Stimulated activated CD4-positive, alpha-beta T cell treated with anti-CD3 and anti-CD28 coated beads, TNF-alpha, amount 100 ng/mL, for 24 hours (primary cell): Measurements from ENCODE around the gene FNDC3A.
"Not testable (repeated sequence)": the region's sequence is repeated elsewhere in the genome, so short reads cannot be mapped to it uniquely, and the experiment has no call there.

ENCODE experiments used
- DNase-seq, 3 experiments: peaks; one replicate each; pipeline ENCODE4 v3.0.0-alpha.2; 2020; ENCODE audit warnings: low read depth in 3 of 3

FNDC3A gene

DNA sequence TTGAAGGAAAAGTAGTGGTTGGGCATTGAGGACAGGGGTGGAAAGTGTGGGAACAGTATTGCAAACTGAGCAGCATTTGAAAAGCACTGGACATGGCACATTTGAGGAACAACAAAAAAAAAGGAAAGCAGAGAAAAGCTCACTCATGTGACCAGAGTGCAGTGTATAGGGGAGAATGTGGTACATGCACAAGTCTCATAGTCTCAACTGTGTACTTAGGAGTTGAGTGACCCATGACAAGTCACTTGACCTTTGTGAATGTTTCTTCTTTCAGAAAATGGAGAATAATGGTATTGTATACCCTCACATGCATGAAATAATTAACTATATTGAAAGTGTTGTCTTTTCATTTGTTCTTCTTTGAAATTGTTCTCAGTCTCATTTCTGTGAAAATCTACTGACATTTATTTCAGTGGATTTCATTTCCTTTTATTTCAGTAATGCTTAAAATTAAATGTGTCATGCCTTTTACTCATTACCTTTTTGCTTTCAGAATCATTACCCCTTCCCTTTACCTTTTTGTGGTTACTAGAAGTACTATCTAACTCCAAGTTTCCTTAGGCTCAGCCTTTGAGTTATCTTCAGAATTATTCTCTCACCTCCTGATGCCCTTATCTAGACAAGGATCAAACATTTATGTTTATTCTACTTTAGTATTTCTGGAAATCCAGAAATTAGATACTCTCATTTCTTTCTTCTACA, 165.3 kb downstream of the FNDC3A start:
- DNase-seq, result no peak

DNA sequence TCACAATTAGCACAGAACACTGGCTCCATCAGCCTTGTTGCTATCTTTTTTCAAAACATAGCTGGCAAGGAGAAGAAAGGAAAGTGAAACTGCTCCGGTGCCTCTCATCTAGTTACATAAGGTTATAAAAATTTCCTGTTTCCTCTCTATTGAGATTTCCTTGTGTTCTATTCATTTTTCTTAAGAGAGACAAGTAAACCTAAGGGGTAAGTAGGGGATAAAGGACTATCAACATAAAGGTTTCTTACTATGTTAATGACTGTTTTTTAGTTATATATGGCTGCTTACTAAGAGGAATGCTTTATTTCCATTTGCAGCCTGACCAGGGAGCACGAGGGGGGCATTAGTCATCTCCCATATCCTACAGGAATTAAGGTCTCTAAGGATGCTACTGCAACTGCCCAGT, 171.2 kb downstream of the FNDC3A start:
- DNase-seq, result no peak

DNA sequence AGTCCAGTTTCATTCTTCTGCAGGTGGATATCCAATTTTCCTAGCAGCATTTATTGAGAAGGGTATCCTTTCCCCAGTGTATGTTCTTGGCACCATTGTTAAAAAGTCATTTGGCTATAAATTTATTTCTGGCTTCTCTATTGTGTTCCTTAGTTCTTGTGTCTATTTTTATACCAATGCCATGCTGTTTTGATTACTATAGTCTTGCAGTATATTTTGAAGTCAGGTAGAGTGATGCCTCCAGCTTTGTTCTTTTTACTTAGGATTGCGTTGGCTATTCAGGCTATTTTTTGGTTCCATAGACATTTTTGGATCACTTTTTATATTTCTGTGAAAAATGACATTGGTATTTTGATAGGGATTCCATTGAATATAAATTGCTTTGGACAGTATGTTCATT, 172.7 kb downstream of the FNDC3A start:
- no peak for DNase-seq

DNA sequence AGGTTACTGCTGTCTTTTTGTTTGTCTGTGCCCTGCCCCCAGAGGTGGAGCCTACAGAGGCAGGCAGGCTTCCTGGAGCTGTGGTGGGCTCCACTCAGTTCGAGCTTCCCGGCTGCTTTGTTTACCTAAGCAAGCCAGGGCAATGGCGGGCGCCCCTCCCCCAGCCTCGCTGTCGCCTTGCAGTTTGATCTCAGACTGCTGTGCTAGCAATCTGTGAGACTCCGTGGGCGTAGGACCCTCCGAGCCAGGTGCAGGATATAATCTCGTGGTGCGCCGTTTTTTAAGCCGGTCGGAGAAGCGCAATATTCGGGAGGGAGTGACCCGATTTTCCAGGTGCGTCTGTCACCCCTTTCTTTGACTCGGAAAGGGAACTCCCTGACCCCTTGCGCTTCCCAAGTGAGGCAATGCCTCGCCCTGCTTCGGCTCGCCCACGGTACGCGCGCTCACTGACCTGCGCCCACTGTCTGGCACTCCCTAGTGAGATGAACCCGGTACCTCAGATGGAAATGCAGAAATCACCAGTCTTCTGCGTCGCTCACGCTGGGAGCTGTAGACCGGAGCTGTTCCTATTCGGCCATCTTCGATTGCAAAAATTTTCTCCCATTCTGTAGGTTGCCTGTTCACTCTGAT, 182.4 kb downstream of the FNDC3A start:
- not testable (repeated sequence) for DNase-seq

- DNase-seq, result not testable (repeated sequence)
Observed at GRCh38 chr13:49163162-49163561, 187.4 kb downstream of the FNDC3A start.

GRCh38 chr13:49164712-49165111, 189.0 kb downstream of the FNDC3A start:
- DNase-seq, result no peak

- no peak for DNase-seq
Observed at GRCh38 chr13:49165798-49166752, 190.4 kb downstream of the FNDC3A start.

DNA sequence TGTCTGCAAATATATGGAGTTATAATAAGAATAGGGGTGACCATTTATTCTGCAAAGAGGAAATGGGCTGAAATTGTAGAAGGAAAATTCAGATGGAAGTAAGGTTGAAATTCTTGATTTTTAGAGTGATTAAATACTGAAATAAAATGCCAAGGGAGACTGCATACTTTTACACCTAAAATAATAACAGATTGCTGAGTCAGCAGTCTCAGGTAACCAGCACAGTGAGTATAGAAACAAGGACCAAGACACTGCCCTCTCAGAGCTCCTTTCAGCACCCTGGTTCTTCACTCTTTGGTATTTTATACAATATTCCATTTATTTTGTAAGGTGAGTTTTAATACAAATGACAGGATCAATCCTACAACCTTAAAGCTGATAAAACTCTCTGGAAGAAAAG, 195.6 kb downstream of the FNDC3A start:
- no peak for DNase-seq

DNA sequence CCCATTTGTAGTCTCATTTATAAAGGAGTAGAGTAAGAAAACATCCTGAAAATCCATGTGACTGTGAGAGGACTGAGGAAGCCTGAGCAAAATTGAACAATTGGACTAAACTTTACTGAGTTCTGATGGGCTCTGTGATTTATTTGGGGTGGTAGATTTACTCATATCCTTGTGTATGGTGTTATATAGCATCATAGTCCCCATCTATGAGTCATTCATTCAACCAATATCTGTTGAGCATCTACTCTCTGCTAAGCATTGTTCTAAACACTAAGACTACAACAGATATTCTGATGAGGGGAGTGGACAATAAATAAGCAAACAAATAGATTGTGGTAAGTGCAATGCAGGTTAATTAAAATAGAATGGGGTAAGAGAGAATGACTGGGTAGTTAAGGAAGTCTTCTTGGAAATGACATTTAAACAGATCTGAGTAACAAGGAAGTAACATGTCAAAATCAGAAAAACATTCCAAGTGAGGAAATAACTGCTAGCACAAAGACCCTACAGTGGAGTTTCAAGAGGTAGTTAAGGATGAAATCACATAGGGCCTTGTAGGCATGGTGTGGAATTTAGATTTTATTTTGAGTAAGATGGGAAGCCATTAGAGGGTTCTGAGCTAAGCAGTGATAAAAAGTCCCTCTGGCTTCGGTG, 208.1 kb downstream of the FNDC3A start:
- no peak for DNase-seq

DNA sequence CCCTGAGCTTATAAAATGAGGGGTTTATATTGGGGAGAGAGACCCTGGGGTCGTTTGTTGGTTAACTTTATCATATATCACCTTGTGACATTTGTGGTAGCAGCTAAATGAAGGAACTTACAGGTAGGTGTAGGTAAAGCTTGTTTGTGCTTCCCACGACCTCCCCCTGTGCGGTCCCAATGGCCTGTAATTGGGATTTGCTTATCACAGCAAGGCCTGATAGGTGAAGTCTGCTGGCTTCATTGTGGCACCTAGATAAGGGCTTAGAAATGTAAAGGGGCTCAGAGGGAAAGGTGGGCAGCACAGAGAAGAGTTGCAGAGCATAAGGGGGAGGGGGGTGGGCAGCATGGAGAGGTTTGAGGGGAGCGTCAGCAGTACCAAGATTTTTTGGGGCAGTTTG, 208.9 kb downstream of the FNDC3A start:
- DNase-seq, result no peak

DNA sequence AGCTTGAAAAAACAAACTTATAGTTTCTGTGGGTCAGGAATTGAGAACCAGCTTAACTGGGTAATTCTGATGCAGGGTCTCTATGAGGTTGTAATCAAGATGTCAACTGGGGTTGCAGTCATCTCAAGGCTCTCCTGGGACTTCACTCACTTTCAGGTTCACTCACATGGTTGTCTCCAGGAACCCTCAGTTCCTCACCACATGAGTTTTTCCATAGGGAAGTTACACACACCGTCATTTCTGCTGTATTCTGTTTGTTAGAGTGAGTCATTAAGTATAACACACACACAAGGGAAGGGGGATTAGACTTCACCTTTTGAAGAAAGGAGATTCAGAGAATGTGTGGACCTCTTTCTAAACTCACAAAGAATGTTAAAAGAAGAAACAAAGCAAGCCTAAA, 209.6 kb downstream of the FNDC3A start:
- DNase-seq, result no peak

- no peak for DNase-seq
Observed at GRCh38 chr13:49190901-49191300, 215.2 kb downstream of the FNDC3A start.

DNA sequence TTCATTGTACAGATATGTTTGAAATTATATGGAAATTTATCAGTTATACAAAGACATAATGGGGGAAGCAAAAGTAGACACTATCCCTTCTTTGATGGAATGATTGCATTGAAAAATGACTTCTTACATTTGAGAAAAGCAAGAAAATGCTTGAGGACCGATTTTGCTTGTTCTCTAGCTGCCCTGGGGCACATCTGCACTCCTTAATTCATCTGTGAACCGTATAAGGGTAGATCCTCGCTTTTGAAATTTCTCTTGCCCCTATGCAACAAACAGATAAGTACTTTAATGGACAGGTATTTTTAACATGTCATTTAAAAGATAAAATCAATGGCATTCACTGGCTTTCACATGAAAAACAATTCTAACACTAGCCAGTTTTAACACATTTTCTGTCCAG, 230.9 kb downstream of the FNDC3A start:
- no peak for DNase-seq

GRCh38 chr13:49208619-49209018, 232.9 kb downstream of the FNDC3A start:
- no peak for DNase-seq

- no peak for DNase-seq
Observed at GRCh38 chr13:49210114-49210513, 234.4 kb downstream of the FNDC3A start.

- DNase-seq, result no peak
Observed at GRCh38 chr13:49210669-49211068, 235.0 kb downstream of the FNDC3A start.

DNA sequence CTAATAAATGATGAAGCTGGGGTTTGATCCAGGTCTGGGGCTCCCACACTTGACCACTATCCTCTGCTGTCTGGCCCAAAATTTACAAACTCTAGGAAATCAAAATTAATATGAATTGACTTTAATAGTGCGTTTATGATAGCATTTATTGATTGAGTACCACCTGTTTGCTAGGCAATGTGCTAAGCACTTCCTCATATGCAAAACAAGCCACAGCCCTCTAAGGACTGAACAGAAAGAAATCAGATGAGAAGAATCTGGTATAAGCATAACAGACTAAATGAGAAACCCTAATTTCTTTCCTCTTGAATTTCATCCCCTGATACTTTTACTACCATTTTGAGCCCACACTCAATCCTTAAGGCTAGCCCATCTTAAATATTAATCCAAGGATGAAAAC, 237.8 kb downstream of the FNDC3A start:
- DNase-seq, result no peak

DNA sequence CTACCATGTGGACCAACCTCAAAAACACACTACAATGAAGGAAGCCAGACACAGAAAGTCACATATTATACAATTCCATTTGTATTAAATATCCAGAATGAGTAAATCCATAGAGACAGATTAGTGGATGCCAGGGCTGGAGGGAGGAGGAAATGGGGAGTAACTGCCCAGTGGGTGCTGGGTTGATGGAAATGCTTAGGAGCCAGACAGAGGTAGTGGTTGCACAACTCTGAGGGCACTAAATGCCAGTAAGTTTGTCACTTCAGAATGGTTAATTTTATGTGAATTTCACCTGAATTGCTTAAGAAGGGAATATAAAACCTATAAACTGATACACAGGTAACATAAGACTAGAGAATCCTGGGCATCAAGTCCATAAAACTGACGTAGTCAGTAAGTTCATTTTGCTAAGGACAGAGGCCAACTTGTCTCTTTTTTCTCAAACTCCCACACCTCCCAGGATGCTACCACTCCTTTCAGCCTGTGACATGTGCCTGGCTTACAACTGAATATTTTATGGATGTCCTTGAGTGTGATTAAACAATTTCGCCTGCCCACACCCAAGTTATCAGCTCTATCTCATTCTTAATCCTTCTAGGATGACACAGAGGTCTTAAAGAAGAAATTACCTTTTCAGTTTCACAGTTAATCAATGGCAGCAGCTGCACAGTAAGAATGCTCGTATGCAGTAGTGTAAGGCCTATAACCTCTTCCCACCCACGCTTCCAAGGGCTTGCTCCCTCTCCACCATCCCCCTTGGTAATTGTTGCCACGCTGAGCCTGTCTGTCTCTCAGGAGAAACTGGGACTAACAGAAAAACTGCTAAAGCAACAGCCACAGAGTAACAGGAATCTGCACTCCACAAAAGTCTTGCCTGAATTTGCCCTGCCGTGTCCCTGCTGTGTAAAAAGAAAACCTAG, 238.5 kb downstream of the FNDC3A start:
- no peak for DNase-seq

- DNase-seq, result peak in 1 of 3 experiments; percentile 35
Observed at GRCh38 chr13:49214917-49215376, 239.2 kb downstream of the FNDC3A start.

DNA sequence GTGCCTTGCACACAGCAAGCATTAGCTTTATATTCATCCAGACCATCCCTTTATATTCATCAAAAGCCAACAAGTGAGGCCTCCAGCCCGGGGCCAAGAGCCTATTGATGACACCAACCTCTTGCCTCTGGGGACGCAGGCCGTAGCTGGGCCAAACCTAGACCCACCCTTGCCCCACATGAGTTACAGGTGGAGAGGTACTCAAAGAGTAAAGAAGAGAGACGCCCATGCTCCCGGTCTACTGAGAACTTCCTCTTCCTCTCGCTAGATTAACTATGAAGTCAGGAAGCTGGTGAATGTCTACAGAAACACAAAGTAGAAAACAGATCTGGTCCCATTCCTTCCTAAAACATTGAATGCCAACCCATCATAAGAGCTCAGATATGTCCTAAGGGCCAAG, 240.6 kb downstream of the FNDC3A start:
- no peak for DNase-seq

- DNase-seq, result no peak
Observed at GRCh38 chr13:49217962-49218492, 242.3 kb downstream of the FNDC3A start.
